Muscle layer of colon (tissue), 2 donors: ENCODE measurements around the gene TNK2.
A peak's percentile ranks its signal among the peaks of the same experiment; 100 is the strongest.
"Not testable (repeated sequence)": the region's sequence is repeated elsewhere in the genome, so short reads cannot be mapped to it uniquely, and the experiment has no call there.

Experiments
- H3K27ac ChIP-seq: one replicate; pipeline ENCODE4 v1.7.0; 2013; ENCODE audit warnings: low read depth, mild to moderate bottlenecking, low read length, moderate library complexity
- H3K27me3 ChIP-seq, 2 donors: one replicate each; pipeline ENCODE4 v1.7.0; 2013; ENCODE audit warnings: low read length in 2 of 2, mild to moderate bottlenecking in 2 of 2; ENCODE audit not compliant: insufficient read depth in 2 of 2, control insufficient read depth in 1 of 2
- H3K36me3 ChIP-seq: one replicate; pipeline ENCODE4 v1.7.0; 2013; ENCODE audit warnings: mild to moderate bottlenecking, low read length; ENCODE audit not compliant: insufficient read depth
- H3K4me1 ChIP-seq: one replicate; pipeline ENCODE4 v1.7.0; 2013; ENCODE audit warnings: mild to moderate bottlenecking, low read length; ENCODE audit not compliant: insufficient read depth
- H3K4me3 ChIP-seq, 2 donors: one replicate each; pipeline ENCODE4 v1.7.0; 2013; ENCODE audit warnings: low read length in 2 of 2, low read depth in 1 of 2, mild to moderate bottlenecking in 1 of 2, moderate library complexity in 1 of 2
- H3K9ac ChIP-seq: one replicate; pipeline ENCODE4 v1.7.0; 2013; ENCODE audit warnings: low read length
- H3K9me3 ChIP-seq: one replicate; pipeline ENCODE4 v1.7.0; 2013; ENCODE audit warnings: mild to moderate bottlenecking, low read length
- donor health status: abdominal sarcoma.
- donor health status: Adenocarcinoma of cecum.

Gene TNK2

GRCh38 chr3:195914146-195914545 is 5.8 kb upstream of the TNK2 start:
- H3K9me3 ChIP-seq, H3K9ac ChIP-seq, H3K27ac ChIP-seq, H3K36me3 ChIP-seq, H3K4me3 ChIP-seq, H3K27me3 ChIP-seq: not testable (repeated sequence)
- H3K4me1 ChIP-seq: peaks cover 18% of the 10 kb centered on the region

- no peaks in the 10 kb centered on the region for H3K27me3 ChIP-seq
- H3K9me3 ChIP-seq: no peaks in the 10 kb centered on the region
- H3K36me3 ChIP-seq: no peaks in the 10 kb centered on the region
- no peak overlapping the region for H3K4me3 ChIP-seq
- H3K4me1 ChIP-seq: peaks cover 18% of the 10 kb centered on the region
- H3K9ac ChIP-seq: no peak overlapping the region
- H3K27ac ChIP-seq: no peak overlapping the region
Measured at GRCh38 chr3:195913382-195913781, 5.0 kb upstream of the TNK2 start.

- peaks cover 32% of the 10 kb centered on the region for H3K4me1 ChIP-seq
- no peak overlapping the region for H3K9ac ChIP-seq
- H3K27ac ChIP-seq: no peak overlapping the region
- no peaks in the 10 kb centered on the region for H3K27me3 ChIP-seq
- H3K36me3 ChIP-seq: no peaks in the 10 kb centered on the region
- H3K4me3 ChIP-seq: no peak overlapping the region
- H3K9me3 ChIP-seq: no peaks in the 10 kb centered on the region
Measured at GRCh38 chr3:195911946-195912270, 3.6 kb upstream of the TNK2 start.

- Histone ChIP-seq H3K27me3 (no peaks in the 10 kb centered on the region), H3K9me3 (no peaks in the 10 kb centered on the region), H3K4me3 (no peak overlapping the region), H3K9ac (no peak overlapping the region), H3K27ac (no peak overlapping the region), H3K36me3 (no peaks in the 10 kb centered on the region), H3K4me1 (peaks cover 32% of the 10 kb centered on the region)
Measured at GRCh38 chr3:195911041-195911945, 2.9 kb upstream of the TNK2 start.

GRCh38 chr3:195910499-195910845 is 2.1 kb upstream of the TNK2 start:
- no peaks in the 10 kb centered on the region for H3K36me3 ChIP-seq
- no peaks in the 10 kb centered on the region for H3K9me3 ChIP-seq
- H3K27ac ChIP-seq: no peak overlapping the region
- H3K4me1 ChIP-seq: peaks cover 32% of the 10 kb centered on the region
- H3K9ac ChIP-seq: peak overlapping the region; percentile 33
- no peaks in the 10 kb centered on the region for H3K27me3 ChIP-seq
- peak overlapping the region in 1 of 2 donors; percentile 73 for H3K4me3 ChIP-seq

GRCh38 chr3:195909644-195910498 is 1.5 kb upstream of the TNK2 start:
- H3K4me3 ChIP-seq: peak overlapping the region; percentile 33 to 73
- H3K4me1 ChIP-seq: peaks cover 28% of the 10 kb centered on the region

GRCh38 chr3:195908694-195909581 is 587 bp upstream of the TNK2 start:
- H3K36me3 ChIP-seq: no peaks in the 10 kb centered on the region
- H3K27ac ChIP-seq: peak overlapping the region; percentile 12
- peaks cover 22% of the 10 kb centered on the region for H3K4me1 ChIP-seq
- no peaks in the 10 kb centered on the region for H3K9me3 ChIP-seq
- H3K9ac ChIP-seq: no peak overlapping the region
- no peaks in the 10 kb centered on the region for H3K27me3 ChIP-seq
- peak overlapping the region; percentile 42 to 58 for H3K4me3 ChIP-seq

More at GRCh38 chr3:195909644-195910498, 1.5 kb upstream of the TNK2 start:
- Histone ChIP-seq H3K27me3 (no peaks in the 10 kb centered on the region), H3K27ac (peak overlapping the region; percentile 59), H3K9ac (peak overlapping the region; percentile 33), H3K36me3 (no peaks in the 10 kb centered on the region), H3K9me3 (no peaks in the 10 kb centered on the region)

GRCh38 chr3:195907684-195907933 is 742 bp downstream of the TNK2 start:
- Histone ChIP-seq H3K27me3 (no peaks in the 10 kb centered on the region), H3K4me1 (peaks cover 22% of the 10 kb centered on the region), H3K4me3 (peak overlapping the region; percentile 9 to 58), H3K9ac (no peak overlapping the region), H3K36me3 (no peaks in the 10 kb centered on the region), H3K9me3 (no peaks in the 10 kb centered on the region), H3K27ac (no peak overlapping the region)

- Histone ChIP-seq H3K9me3 (no peaks in the 10 kb centered on the region), H3K9ac (no peak overlapping the region), H3K27me3 (no peaks in the 10 kb centered on the region), H3K4me3 (peak overlapping the region; percentile 9 to 58), H3K4me1 (peaks cover 22% of the 10 kb centered on the region), H3K36me3 (no peaks in the 10 kb centered on the region), H3K27ac (no peak overlapping the region)
Measured at GRCh38 chr3:195906865-195907683, 1.3 kb downstream of the TNK2 start.

- no peak overlapping the region for H3K9ac ChIP-seq
- peaks cover 22% of the 10 kb centered on the region for H3K4me1 ChIP-seq
Measured at GRCh38 chr3:195905970-195906864, 2.1 kb downstream of the TNK2 start.

More at GRCh38 chr3:195905970-195906864, 2.1 kb downstream of the TNK2 start:
- H3K27me3 ChIP-seq: no peaks in the 10 kb centered on the region
- H3K27ac ChIP-seq: no peak overlapping the region
- H3K9me3 ChIP-seq: no peaks in the 10 kb centered on the region
- no peaks in the 10 kb centered on the region for H3K36me3 ChIP-seq
- H3K4me3 ChIP-seq: no peak overlapping the region
